ENCODE results near the gene GUSB.

GRCh38 chr7:66013938-66014337 is 31.9 kb upstream of the GUSB start:
- TF ChIP-seq CTCF (conservative IDR thresholded peaks at IDR 0.05 in 1 of 2, IDR thresholded peaks at IDR 0.05 in 1 of 2; ENCODE audit: low read depth in 1 of 2, low read length in 2 of 2) (peak; percentile 68 to 77), EZH2 (IDR thresholded peaks at IDR 0.05; ENCODE audit: low read length, missing control alignments) (no peak)
